ENCODE measurements around the gene CNTNAP4. TPM values are rescaled to one million over a fixed set of nuclear protein-coding genes. Genes with fewer than 3 reads are reported as not detected.

The CNTNAP4 gene
- total and polyA plus RNA-seq, 2 of the 8 experiments (the other 6 are each of a cell fraction or from before 2014, with no cell fraction given): not detected

DNA sequence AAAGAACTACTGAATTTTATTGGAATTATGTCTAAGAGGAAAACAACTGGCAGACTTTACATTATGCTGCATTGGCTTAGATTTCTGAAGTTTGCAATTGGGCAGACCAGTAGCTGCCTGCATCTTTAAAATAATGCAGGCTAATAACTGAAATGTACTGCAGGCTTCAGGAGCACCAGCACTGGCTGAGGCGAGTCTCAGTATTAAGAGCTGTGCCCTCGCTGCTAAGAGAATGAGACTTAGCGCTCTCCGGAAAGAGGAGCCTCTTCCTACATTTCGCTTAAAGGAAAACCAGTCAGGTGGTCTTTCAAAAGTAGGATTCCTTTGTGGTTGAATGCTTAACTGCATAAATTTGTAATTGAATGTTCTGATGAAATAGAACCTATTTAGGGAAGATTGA is 885 bp downstream of the CNTNAP4 start (continued):
- TF ChIP-seq, protein P1, sequence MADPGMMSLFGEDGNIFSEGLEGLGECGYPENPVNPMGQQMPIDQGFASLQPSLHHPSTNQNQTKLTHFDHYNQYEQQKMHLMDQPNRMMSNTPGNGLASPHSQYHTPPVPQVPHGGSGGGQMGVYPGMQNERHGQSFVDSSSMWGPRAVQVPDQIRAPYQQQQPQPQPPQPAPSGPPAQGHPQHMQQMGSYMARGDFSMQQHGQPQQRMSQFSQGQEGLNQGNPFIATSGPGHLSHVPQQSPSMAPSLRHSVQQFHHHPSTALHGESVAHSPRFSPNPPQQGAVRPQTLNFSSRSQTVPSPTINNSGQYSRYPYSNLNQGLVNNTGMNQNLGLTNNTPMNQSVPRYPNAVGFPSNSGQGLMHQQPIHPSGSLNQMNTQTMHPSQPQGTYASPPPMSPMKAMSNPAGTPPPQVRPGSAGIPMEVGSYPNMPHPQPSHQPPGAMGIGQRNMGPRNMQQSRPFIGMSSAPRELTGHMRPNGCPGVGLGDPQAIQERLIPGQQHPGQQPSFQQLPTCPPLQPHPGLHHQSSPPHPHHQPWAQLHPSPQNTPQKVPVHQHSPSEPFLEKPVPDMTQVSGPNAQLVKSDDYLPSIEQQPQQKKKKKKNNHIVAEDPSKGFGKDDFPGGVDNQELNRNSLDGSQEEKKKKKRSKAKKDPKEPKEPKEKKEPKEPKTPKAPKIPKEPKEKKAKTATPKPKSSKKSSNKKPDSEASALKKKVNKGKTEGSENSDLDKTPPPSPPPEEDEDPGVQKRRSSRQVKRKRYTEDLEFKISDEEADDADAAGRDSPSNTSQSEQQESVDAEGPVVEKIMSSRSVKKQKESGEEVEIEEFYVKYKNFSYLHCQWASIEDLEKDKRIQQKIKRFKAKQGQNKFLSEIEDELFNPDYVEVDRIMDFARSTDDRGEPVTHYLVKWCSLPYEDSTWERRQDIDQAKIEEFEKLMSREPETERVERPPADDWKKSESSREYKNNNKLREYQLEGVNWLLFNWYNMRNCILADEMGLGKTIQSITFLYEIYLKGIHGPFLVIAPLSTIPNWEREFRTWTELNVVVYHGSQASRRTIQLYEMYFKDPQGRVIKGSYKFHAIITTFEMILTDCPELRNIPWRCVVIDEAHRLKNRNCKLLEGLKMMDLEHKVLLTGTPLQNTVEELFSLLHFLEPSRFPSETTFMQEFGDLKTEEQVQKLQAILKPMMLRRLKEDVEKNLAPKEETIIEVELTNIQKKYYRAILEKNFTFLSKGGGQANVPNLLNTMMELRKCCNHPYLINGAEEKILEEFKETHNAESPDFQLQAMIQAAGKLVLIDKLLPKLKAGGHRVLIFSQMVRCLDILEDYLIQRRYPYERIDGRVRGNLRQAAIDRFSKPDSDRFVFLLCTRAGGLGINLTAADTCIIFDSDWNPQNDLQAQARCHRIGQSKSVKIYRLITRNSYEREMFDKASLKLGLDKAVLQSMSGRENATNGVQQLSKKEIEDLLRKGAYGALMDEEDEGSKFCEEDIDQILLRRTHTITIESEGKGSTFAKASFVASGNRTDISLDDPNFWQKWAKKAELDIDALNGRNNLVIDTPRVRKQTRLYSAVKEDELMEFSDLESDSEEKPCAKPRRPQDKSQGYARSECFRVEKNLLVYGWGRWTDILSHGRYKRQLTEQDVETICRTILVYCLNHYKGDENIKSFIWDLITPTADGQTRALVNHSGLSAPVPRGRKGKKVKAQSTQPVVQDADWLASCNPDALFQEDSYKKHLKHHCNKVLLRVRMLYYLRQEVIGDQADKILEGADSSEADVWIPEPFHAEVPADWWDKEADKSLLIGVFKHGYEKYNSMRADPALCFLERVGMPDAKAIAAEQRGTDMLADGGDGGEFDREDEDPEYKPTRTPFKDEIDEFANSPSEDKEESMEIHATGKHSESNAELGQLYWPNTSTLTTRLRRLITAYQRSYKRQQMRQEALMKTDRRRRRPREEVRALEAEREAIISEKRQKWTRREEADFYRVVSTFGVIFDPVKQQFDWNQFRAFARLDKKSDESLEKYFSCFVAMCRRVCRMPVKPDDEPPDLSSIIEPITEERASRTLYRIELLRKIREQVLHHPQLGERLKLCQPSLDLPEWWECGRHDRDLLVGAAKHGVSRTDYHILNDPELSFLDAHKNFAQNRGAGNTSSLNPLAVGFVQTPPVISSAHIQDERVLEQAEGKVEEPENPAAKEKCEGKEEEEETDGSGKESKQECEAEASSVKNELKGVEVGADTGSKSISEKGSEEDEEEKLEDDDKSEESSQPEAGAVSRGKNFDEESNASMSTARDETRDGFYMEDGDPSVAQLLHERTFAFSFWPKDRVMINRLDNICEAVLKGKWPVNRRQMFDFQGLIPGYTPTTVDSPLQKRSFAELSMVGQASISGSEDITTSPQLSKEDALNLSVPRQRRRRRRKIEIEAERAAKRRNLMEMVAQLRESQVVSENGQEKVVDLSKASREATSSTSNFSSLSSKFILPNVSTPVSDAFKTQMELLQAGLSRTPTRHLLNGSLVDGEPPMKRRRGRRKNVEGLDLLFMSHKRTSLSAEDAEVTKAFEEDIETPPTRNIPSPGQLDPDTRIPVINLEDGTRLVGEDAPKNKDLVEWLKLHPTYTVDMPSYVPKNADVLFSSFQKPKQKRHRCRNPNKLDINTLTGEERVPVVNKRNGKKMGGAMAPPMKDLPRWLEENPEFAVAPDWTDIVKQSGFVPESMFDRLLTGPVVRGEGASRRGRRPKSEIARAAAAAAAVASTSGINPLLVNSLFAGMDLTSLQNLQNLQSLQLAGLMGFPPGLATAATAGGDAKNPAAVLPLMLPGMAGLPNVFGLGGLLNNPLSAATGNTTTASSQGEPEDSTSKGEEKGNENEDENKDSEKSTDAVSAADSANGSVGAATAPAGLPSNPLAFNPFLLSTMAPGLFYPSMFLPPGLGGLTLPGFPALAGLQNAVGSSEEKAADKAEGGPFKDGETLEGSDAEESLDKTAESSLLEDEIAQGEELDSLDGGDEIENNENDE (IDR thresholded peaks at IDR 0.05; ENCODE audit: insufficient replicate concordance, low read length): no peak
- no peak for TF ChIP-seq JUND (IDR thresholded peaks at IDR 0.05; ENCODE audit: low read length)
- TF ChIP-seq GABPA (IDR thresholded peaks at IDR 0.05; ENCODE audit: borderline replicate concordance, insufficient read depth, low read length): no peak
- TF ChIP-seq SP4 (IDR thresholded peaks at IDR 0.05; ENCODE audit: low read length): no peak
